C1 segment of cervical spinal cord (tissue), 14 donors: ENCODE results near the gene SLC17A9.

Source experiments
- DNase-seq, 14 donors: peaks; one replicate each; lab custom pipeline; 2025; lab: John Stamatoyannopoulos, UW

Gene SLC17A9

GRCh38 chr20:63017076-63017825 is 64.7 kb downstream of the SLC17A9 start:
- no peak for DNase-seq

- no peak for DNase-seq
Measured at GRCh38 chr20:63017826-63018411, 65.4 kb downstream of the SLC17A9 start.
